Measurements from ENCODE around the gene NTSR1. TPM values are rescaled to one million over a fixed set of nuclear protein-coding genes. Genes with fewer than 3 reads are reported as not detected.
A peak's percentile ranks its signal among the peaks of the same experiment; 100 is the strongest.

Gene NTSR1
- total RNA-seq, 2 donors from 2014 or later, result not detected

GRCh38 chr20:62764156-62764935 lies 55.7 kb downstream of the NTSR1 start:
- Mint-ChIP-seq H3K36me3 (no peaks in the 10 kb centered on the region), H3K4me3 (no peak overlapping the region), H3K27ac (no peak overlapping the region), H3K9me3 (no peaks in the 10 kb centered on the region), H3K4me1 (ENCODE audit: low read depth in 2 of 2) (no peaks in the 10 kb centered on the region), H3K27me3 (no peaks in the 10 kb centered on the region)
- no peak for ATAC-seq
- no peak for DNase-seq (ENCODE audit: low spot score)

GRCh38 chr20:62765021-62765420 lies 56.4 kb downstream of the NTSR1 start:
- Mint-ChIP-seq H3K4me1 (ENCODE audit: low read depth in 2 of 2) (no peaks in the 10 kb centered on the region), H3K27ac (no peak overlapping the region), H3K36me3 (no peaks in the 10 kb centered on the region), H3K27me3 (no peaks in the 10 kb centered on the region), H3K4me3 (no peak overlapping the region), H3K9me3 (no peaks in the 10 kb centered on the region)
- no peak for DNase-seq (ENCODE audit: low spot score)
- ATAC-seq, result no peak

GRCh38 chr20:62765432-62766070 lies 56.9 kb downstream of the NTSR1 start:
- no peaks in the 10 kb centered on the region for H3K9me3 Mint-ChIP-seq
- H3K27ac Mint-ChIP-seq, result no peak overlapping the region
- no peak for DNase-seq (ENCODE audit: low spot score)
- no peaks in the 10 kb centered on the region for H3K27me3 Mint-ChIP-seq
- ATAC-seq, result no peak
- H3K4me3 Mint-ChIP-seq, result no peak overlapping the region
- H3K36me3 Mint-ChIP-seq, result no peaks in the 10 kb centered on the region
- H3K4me1 Mint-ChIP-seq (ENCODE audit: low read depth in 2 of 2), result no peaks in the 10 kb centered on the region

GRCh38 chr20:62766071-62766450 lies 57.4 kb downstream of the NTSR1 start:
- Mint-ChIP-seq H3K27me3 (no peaks in the 10 kb centered on the region), H3K27ac (no peak overlapping the region), H3K36me3 (no peaks in the 10 kb centered on the region), H3K4me1 (ENCODE audit: low read depth in 2 of 2) (no peaks in the 10 kb centered on the region), H3K9me3 (no peaks in the 10 kb centered on the region), H3K4me3 (no peak overlapping the region)
- DNase-seq (ENCODE audit: low spot score) (no peak), ATAC-seq (no peak)

- DNase-seq (ENCODE audit: low spot score), result no peak
- no peak for ATAC-seq
- Mint-ChIP-seq H3K9me3 (no peaks in the 10 kb centered on the region), H3K27ac (peak overlapping the region; percentile 9 to 16), H3K27me3 (no peaks in the 10 kb centered on the region), H3K36me3 (no peaks in the 10 kb centered on the region), H3K4me1 (ENCODE audit: low read depth in 2 of 2) (no peaks in the 10 kb centered on the region), H3K4me3 (no peak overlapping the region)
Measured at GRCh38 chr20:62766716-62767115, 58.1 kb downstream of the NTSR1 start.

GRCh38 chr20:62768234-62768546 lies 59.6 kb downstream of the NTSR1 start:
- H3K9me3 Mint-ChIP-seq, result no peaks in the 10 kb centered on the region
- H3K27ac Mint-ChIP-seq, result no peak overlapping the region
- no peaks in the 10 kb centered on the region for H3K27me3 Mint-ChIP-seq

GRCh38 chr20:62768551-62769287 lies 60.1 kb downstream of the NTSR1 start:
- ATAC-seq (no peak), DNase-seq (ENCODE audit: low spot score) (no peak)
- no peaks in the 10 kb centered on the region for H3K9me3 Mint-ChIP-seq
- H3K4me1 Mint-ChIP-seq (ENCODE audit: low read depth in 2 of 2), result no peaks in the 10 kb centered on the region
- no peak overlapping the region for H3K27ac Mint-ChIP-seq
- H3K36me3 Mint-ChIP-seq, result no peaks in the 10 kb centered on the region
- no peaks in the 10 kb centered on the region for H3K27me3 Mint-ChIP-seq
- H3K4me3 Mint-ChIP-seq, result no peak overlapping the region

More at GRCh38 chr20:62768234-62768546, 59.6 kb downstream of the NTSR1 start:
- H3K4me1 Mint-ChIP-seq (ENCODE audit: low read depth in 2 of 2), result no peaks in the 10 kb centered on the region
- DNase-seq (ENCODE audit: low spot score), result no peak
- no peak overlapping the region for H3K4me3 Mint-ChIP-seq
- ATAC-seq, result no peak
- no peaks in the 10 kb centered on the region for H3K36me3 Mint-ChIP-seq

GRCh38 chr20:62769346-62770071 lies 60.9 kb downstream of the NTSR1 start:
- no peaks in the 10 kb centered on the region for H3K4me1 Mint-ChIP-seq (ENCODE audit: low read depth in 2 of 2)
- no peaks in the 10 kb centered on the region for H3K27me3 Mint-ChIP-seq
- no peak for ATAC-seq
- no peaks in the 10 kb centered on the region for H3K9me3 Mint-ChIP-seq
- no peak for DNase-seq (ENCODE audit: low spot score)
- H3K4me3 Mint-ChIP-seq, result no peak overlapping the region
- no peak overlapping the region for H3K27ac Mint-ChIP-seq
- no peaks in the 10 kb centered on the region for H3K36me3 Mint-ChIP-seq

GRCh38 chr20:62770111-62770910 lies 61.7 kb downstream of the NTSR1 start:
- H3K9me3 Mint-ChIP-seq, result no peaks in the 10 kb centered on the region
- H3K4me1 Mint-ChIP-seq (ENCODE audit: low read depth in 2 of 2), result no peaks in the 10 kb centered on the region
- ATAC-seq (no peak), DNase-seq (ENCODE audit: low spot score) (no peak)
- H3K4me3 Mint-ChIP-seq, result no peak overlapping the region
- H3K36me3 Mint-ChIP-seq, result no peaks in the 10 kb centered on the region
- H3K27me3 Mint-ChIP-seq, result no peaks in the 10 kb centered on the region
- no peak overlapping the region for H3K27ac Mint-ChIP-seq

- Mint-ChIP-seq H3K4me1 (ENCODE audit: low read depth in 2 of 2) (no peaks in the 10 kb centered on the region), H3K27me3 (no peaks in the 10 kb centered on the region), H3K4me3 (no peak overlapping the region), H3K9me3 (no peaks in the 10 kb centered on the region), H3K36me3 (no peaks in the 10 kb centered on the region), H3K27ac (no peak overlapping the region)
- ATAC-seq, result no peak
- no peak for DNase-seq (ENCODE audit: low spot score)
Measured at GRCh38 chr20:62770916-62771315, 62.3 kb downstream of the NTSR1 start.

GRCh38 chr20:62771396-62772102 lies 62.9 kb downstream of the NTSR1 start:
- no peak overlapping the region for H3K27ac Mint-ChIP-seq
- ATAC-seq, result no peak

GRCh38 chr20:62772103-62772611 lies 63.5 kb downstream of the NTSR1 start:
- DNase-seq (ENCODE audit: low spot score) (no peak), ATAC-seq (no peak)
- Mint-ChIP-seq H3K9me3 (no peaks in the 10 kb centered on the region), H3K4me1 (ENCODE audit: low read depth in 2 of 2) (peaks cover 5 to 8% of the 10 kb centered on the region in 2 donors), H3K27me3 (peaks cover 0 to 2% of the 10 kb centered on the region in 2 donors), H3K27ac (no peak overlapping the region), H3K4me3 (no peak overlapping the region), H3K36me3 (no peaks in the 10 kb centered on the region)

More at GRCh38 chr20:62771396-62772102, 62.9 kb downstream of the NTSR1 start:
- no peaks in the 10 kb centered on the region for H3K27me3 Mint-ChIP-seq
- no peaks in the 10 kb centered on the region for H3K36me3 Mint-ChIP-seq
- H3K4me1 Mint-ChIP-seq (ENCODE audit: low read depth in 2 of 2), result peaks cover 0 to 4% of the 10 kb centered on the region in 2 donors
- DNase-seq (ENCODE audit: low spot score), result no peak
- no peak overlapping the region for H3K4me3 Mint-ChIP-seq
- no peaks in the 10 kb centered on the region for H3K9me3 Mint-ChIP-seq
